ENCODE data around the gene LCT. TPM values are rescaled to one million over a fixed set of nuclear protein-coding genes. Genes with fewer than 3 reads are reported as not detected.
A peak's percentile ranks its signal among the peaks of the same experiment; 100 is the strongest.

LCT gene
- total RNA-seq, 1 experiment from 2014 or later: 0.14 TPM

- no peak for DNase-seq (ENCODE audit: low spot score)
Observed at GRCh38 chr2:135743860-135744259, 93.1 kb downstream of the LCT start.

GRCh38 chr2:135742325-135742757, 94.6 kb downstream of the LCT start:
- peak; percentile 49 for DNase-seq (ENCODE audit: low spot score)

- peak; percentile 98 for DNase-seq (ENCODE audit: low spot score)
Observed at GRCh38 chr2:135741395-135742324, 95.3 kb downstream of the LCT start, which contains the start of gene UBXN4. TSS of gene UBXN4 (plus strand) at chr2:135741855. CDS start at chr2:135741930, 75 bp downstream.

- DNase-seq (ENCODE audit: low spot score): no peak
Observed at GRCh38 chr2:135741043-135741394, 96.0 kb downstream of the LCT start.

GRCh38 chr2:135740206-135740605, 96.8 kb downstream of the LCT start:
- no peak for DNase-seq (ENCODE audit: low spot score)

Other genes with a start within 250 kb of the LCT start
- gene UBXN4, start 95.3 kb downstream of the LCT start, total RNA-seq (2014; rRNA removed; shearing (Covaris generic)): 24.2 and 31.4 TPM in 2 replicates
- 23.6 and 31.1 TPM in 2 replicates for gene MCM6, start 39.3 kb upstream of the LCT start, total RNA-seq (2014; rRNA removed; shearing (Covaris generic))
- 94.4 and 100 TPM in 2 replicates for gene DARS1, start 148.4 kb upstream of the LCT start, total RNA-seq (2014; rRNA removed; shearing (Covaris generic))

All from H4 (cell line).